T-helper 1 cell treated with Interleukin-12 subunit alpha and Interleukin-12 subunit beta and Interleukin-4 antibody, amounts not matched to agents 30 μg/mL and 1 μg/mL, for 36 hours (primary cell): ENCODE measurements around the gene ETFDH.
"Not testable (repeated sequence)": the region's sequence is repeated elsewhere in the genome, so short reads cannot be mapped to it uniquely, and the experiment has no call there.

Experiments
- H3K27ac Mint-ChIP-seq: one replicate; pipeline ENCODE4 v1.8.0; 2021; ENCODE audit warnings: mild to moderate bottlenecking, mixed read lengths
- H3K27me3 Mint-ChIP-seq: one replicate; pipeline ENCODE4 v1.8.0; 2021; ENCODE audit warnings: low read depth, mixed read lengths
- H3K36me3 Mint-ChIP-seq: one replicate; pipeline ENCODE4 v1.8.0; 2021; ENCODE audit warnings: low read depth, mixed read lengths
- H3K4me1 Mint-ChIP-seq: one replicate; pipeline ENCODE4 v1.8.0; 2021; ENCODE audit warnings: low read depth, mixed read lengths
- H3K4me3 Mint-ChIP-seq: one replicate; pipeline ENCODE4 v1.8.0; 2021; ENCODE audit warnings: mild to moderate bottlenecking, moderate library complexity, mixed read lengths
- H3K9me3 Mint-ChIP-seq: one replicate; pipeline ENCODE4 v1.8.0; 2021; ENCODE audit warnings: mixed read lengths

The ETFDH gene

GRCh38 chr4:158754385-158755180 lies 82.5 kb downstream of the ETFDH start:
- Mint-ChIP-seq H3K4me1 (no peaks in the 10 kb centered on the region), H3K27ac (no peak overlapping the region), H3K4me3 (no peak overlapping the region), H3K36me3 (no peaks in the 10 kb centered on the region), H3K27me3 (peaks cover 36% of the 10 kb centered on the region), H3K9me3 (no peaks in the 10 kb centered on the region)

DNA sequence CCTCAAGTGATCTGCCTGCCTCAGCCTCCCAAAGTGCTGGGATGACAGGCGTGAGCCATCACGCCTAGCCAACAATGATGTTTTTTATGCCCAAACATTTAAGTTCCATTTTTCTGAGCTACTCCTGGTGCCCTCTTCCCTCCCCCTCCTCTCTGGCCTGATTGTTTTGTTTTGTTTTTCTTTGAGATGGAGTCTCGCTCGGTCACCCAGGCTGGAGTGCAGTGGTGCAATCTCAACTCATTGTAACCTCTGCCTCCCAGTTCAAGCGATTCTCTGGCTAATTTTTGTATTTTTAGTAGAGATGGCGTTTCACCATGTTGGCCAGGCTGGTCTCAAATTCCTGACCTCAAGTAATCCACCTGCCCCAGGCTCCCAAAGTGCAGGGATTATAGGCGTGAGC lies 83.7 kb downstream of the ETFDH start:
- H3K4me3 Mint-ChIP-seq, H3K9me3 Mint-ChIP-seq, H3K27ac Mint-ChIP-seq, H3K4me1 Mint-ChIP-seq, H3K36me3 Mint-ChIP-seq: not testable (repeated sequence)
- H3K27me3 Mint-ChIP-seq: peaks cover 31% of the 10 kb centered on the region

DNA sequence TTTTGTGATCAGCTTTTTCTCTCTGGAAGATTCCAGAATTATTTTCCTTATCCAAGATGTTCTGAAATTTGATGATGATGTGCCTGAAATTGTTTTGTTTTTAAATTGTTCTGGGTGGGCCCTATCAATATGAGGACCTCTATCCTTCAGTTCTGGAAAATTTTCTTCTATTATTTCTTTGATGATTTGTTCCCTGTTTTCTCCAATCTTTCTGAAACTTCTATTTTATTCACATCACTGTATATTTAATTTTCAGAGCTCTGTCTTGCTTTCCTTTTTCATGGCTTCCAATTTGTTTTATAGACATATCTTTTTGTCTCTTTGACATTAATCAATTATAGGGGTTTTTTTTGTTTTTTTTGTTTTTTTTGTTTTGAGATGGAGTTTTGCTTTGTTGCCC lies 84.5 kb downstream of the ETFDH start:
- H3K27me3 Mint-ChIP-seq: peaks cover 31% of the 10 kb centered on the region
- no peak overlapping the region for H3K27ac Mint-ChIP-seq
- H3K36me3 Mint-ChIP-seq: no peaks in the 10 kb centered on the region
- no peak overlapping the region for H3K4me3 Mint-ChIP-seq
- no peaks in the 10 kb centered on the region for H3K9me3 Mint-ChIP-seq
- H3K4me1 Mint-ChIP-seq: no peaks in the 10 kb centered on the region

DNA sequence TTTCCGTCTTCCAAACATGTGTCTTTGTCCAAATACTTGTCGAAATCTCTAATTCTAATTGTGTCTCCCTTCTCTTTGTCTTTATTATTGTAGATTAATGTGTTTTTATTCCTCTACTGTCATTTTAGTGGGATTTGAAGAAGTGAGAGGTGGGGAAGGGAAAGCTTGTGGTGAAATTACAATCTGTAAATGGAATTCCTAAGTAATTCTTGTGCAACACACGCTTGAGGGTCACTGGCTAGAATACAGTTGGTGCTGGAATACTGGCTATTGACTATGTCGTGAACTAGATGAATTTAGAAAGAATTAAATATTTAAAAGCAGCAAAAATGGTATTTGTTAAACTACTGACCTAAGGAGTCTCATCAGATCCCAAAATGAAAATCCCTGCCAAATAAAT lies 86.0 kb downstream of the ETFDH start:
- no peak overlapping the region for H3K4me3 Mint-ChIP-seq
- H3K9me3 Mint-ChIP-seq: no peaks in the 10 kb centered on the region
- peaks cover 31% of the 10 kb centered on the region for H3K27me3 Mint-ChIP-seq
- no peaks in the 10 kb centered on the region for H3K4me1 Mint-ChIP-seq
- H3K36me3 Mint-ChIP-seq: no peaks in the 10 kb centered on the region
- H3K27ac Mint-ChIP-seq: no peak overlapping the region

DNA sequence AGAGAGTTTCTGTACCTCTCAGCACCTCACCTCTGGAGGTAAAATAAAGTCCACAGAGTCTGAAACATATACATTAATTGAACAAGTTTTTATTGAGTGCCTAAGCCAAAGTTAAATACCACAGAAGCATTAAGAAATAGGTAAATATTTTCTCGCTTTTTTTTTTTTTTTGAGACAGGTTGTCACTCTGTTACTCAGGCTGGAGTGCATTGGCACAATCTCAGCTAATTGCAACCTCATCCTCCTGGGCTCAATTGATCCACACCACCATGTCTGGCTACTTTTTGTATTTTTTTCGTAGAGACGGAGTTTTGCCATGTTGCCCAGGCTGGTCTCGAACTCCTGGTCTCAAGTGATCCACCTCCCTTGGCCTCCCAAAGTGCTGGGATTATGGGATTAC lies 86.6 kb downstream of the ETFDH start:
- H3K4me3 Mint-ChIP-seq: no peak overlapping the region
- H3K27ac Mint-ChIP-seq: no peak overlapping the region
- no peaks in the 10 kb centered on the region for H3K9me3 Mint-ChIP-seq

More for the DNA sequence above, 86.6 kb downstream of the ETFDH start:
- H3K36me3 Mint-ChIP-seq: no peaks in the 10 kb centered on the region
- peaks cover 31% of the 10 kb centered on the region for H3K27me3 Mint-ChIP-seq
- H3K4me1 Mint-ChIP-seq: no peaks in the 10 kb centered on the region
